Keratinocyte (primary cell): ENCODE data around the gene MOG. TPM values are rescaled to one million over a fixed set of nuclear protein-coding genes. Genes with fewer than 3 reads are reported as not detected.

Experiments used
- DNase-seq: peaks from one replicate; pipeline ENCODE4 v3.0.0-alpha.2; 2011; ENCODE audit warnings: low read depth, missing footprints, low spot score
- FAIRE-seq: peaks from 2 replicates; lab custom pipeline; 2011; peaks lifted over from hg19 to GRCh38; lab: Jason Lieb, UNC
- H2AFZ ChIP-seq: 2 replicates; pipeline ENCODE4 v1.6.0; 2012; ENCODE audit warnings: low read length, control low read depth, inconsistent platforms; ENCODE audit not compliant: control insufficient read depth
- H3K27ac ChIP-seq: 2 replicates; pipeline ENCODE4 v1.5.1; 2011; ENCODE audit warnings: low read length; ENCODE audit not compliant: control insufficient read depth, insufficient read depth
- H3K27me3 ChIP-seq: 3 replicates; pipeline ENCODE4 v1.6.0; 2011; ENCODE audit warnings: low read length; ENCODE audit not compliant: control insufficient read depth, insufficient read depth; ENCODE audit errors: extremely low read depth
- H3K36me3 ChIP-seq, 2 experiments: 2 replicates in 1 of 2; 3 replicates in 1 of 2; pipeline ENCODE4 v1.5.1; 2011; ENCODE audit warnings: low read length in 2 of 2, mild to moderate bottlenecking in 1 of 2; ENCODE audit not compliant: control insufficient read depth in 2 of 2, insufficient read depth in 2 of 2; ENCODE audit errors: extremely low read depth in 1 of 2
- H3K4me1 ChIP-seq: 3 replicates; pipeline ENCODE4 v1.5.1; 2011; ENCODE audit warnings: low read length; ENCODE audit not compliant: control insufficient read depth, insufficient read depth; ENCODE audit errors: extremely low read depth
- H3K4me2 ChIP-seq: 3 replicates; pipeline ENCODE4 v1.6.0; 2011; ENCODE audit warnings: low read depth, low read length; ENCODE audit not compliant: control insufficient read depth, insufficient read depth; ENCODE audit errors: extremely low read depth
- H3K4me3 ChIP-seq, 3 experiments: fragments of 200-600 bp in 1 of 3; sonication (generic) in 1 of 3; 2 replicates in 2 of 3; 3 replicates in 1 of 3; pipeline ENCODE4 v1.5.1; 2011 to 2016; ENCODE audit warnings: low read length in 3 of 3, mild to moderate bottlenecking in 3 of 3, control low read depth in 2 of 3, inconsistent platforms in 1 of 3, low read depth in 1 of 3, mixed read lengths in 1 of 3, mixed run types in 1 of 3, moderate library complexity in 1 of 3; ENCODE audit not compliant: control insufficient read depth in 2 of 3, insufficient read depth in 2 of 3; ENCODE audit errors: extremely low read depth in 1 of 3
- H3K79me2 ChIP-seq: 2 replicates; pipeline ENCODE4 v1.6.0; 2012; ENCODE audit warnings: low read length; ENCODE audit not compliant: control insufficient read depth, insufficient read depth
- H3K9ac ChIP-seq: 3 replicates; pipeline ENCODE4 v1.6.0; 2011; ENCODE audit warnings: low read length; ENCODE audit not compliant: control insufficient read depth, insufficient read depth; ENCODE audit errors: extremely low read depth
- H3K9me1 ChIP-seq: 3 replicates; pipeline ENCODE4 v1.6.0; 2011; ENCODE audit warnings: low read length; ENCODE audit not compliant: control insufficient read depth, insufficient read depth; ENCODE audit errors: extremely low read depth
- H3K9me3 ChIP-seq: 2 replicates; pipeline ENCODE4 v1.5.1; 2012; ENCODE audit warnings: low read depth, low read length; ENCODE audit not compliant: control insufficient read depth
- H4K20me1 ChIP-seq: 3 replicates; pipeline ENCODE4 v1.6.0; 2011; ENCODE audit warnings: low read length; ENCODE audit not compliant: control insufficient read depth, insufficient read depth; ENCODE audit errors: extremely low read depth
- EZH2 ChIP-seq: IDR thresholded peaks from one replicate; pipeline ENCODE4 v1.6.1; 2012; ENCODE audit warnings: inconsistent platforms, mild to moderate bottlenecking, low read length, moderate library complexity
- dilution Hi-C: fragments of 300-500 bp; cut with MboI; formaldehyde crosslinking; loops from one replicate; pipeline ENCODE4 v1.7.0; 2020; ENCODE audit warnings: low sequenced_read_pairs; ENCODE audit not compliant: extremely low pct_ligation_motif_present
- polyA plus RNA-seq, 5 experiments: library from polyadenylated mRNA; depleted of rRNA in 3 of 5; stranded (reverse) in 3 of 5; stranded (forward) in 1 of 5; unstranded in 1 of 5; fragments of >200 nt; gene quantifications; 1 replicate in 1 of 5; 2 replicates in 3 of 5; 3 replicates in 1 of 5; pipeline versions ENCODE4 v1.2.1 to v1.2.3, GENCODE V29; 2011 to 2012; ENCODE audit warnings: missing spikeins in 2 of 5, low read depth in 1 of 5, low replicate concordance in 1 of 5
- TF ChIP-seq, protein P1 (sequence below), 3 experiments: IDR thresholded peaks in 1 of 3; conservative IDR thresholded peaks in 1 of 3; optimal IDR thresholded peaks in 1 of 3; 2 replicates in 2 of 3; 3 replicates in 1 of 3; pipeline versions ENCODE3 to v1.5.1; 2011; ENCODE audit warnings: low read length in 3 of 3, mild to moderate bottlenecking in 3 of 3, moderate library complexity in 2 of 3, control low read depth in 1 of 3, inconsistent platforms in 1 of 3; ENCODE audit not compliant: insufficient read depth in 2 of 3; ENCODE audit errors: extremely low read depth in 1 of 3

Gene MOG
- polyA plus RNA-seq, 1 donor (not counting 4 experiments of a cell fraction or from before 2014, with no cell fraction given): not detected

DNA sequence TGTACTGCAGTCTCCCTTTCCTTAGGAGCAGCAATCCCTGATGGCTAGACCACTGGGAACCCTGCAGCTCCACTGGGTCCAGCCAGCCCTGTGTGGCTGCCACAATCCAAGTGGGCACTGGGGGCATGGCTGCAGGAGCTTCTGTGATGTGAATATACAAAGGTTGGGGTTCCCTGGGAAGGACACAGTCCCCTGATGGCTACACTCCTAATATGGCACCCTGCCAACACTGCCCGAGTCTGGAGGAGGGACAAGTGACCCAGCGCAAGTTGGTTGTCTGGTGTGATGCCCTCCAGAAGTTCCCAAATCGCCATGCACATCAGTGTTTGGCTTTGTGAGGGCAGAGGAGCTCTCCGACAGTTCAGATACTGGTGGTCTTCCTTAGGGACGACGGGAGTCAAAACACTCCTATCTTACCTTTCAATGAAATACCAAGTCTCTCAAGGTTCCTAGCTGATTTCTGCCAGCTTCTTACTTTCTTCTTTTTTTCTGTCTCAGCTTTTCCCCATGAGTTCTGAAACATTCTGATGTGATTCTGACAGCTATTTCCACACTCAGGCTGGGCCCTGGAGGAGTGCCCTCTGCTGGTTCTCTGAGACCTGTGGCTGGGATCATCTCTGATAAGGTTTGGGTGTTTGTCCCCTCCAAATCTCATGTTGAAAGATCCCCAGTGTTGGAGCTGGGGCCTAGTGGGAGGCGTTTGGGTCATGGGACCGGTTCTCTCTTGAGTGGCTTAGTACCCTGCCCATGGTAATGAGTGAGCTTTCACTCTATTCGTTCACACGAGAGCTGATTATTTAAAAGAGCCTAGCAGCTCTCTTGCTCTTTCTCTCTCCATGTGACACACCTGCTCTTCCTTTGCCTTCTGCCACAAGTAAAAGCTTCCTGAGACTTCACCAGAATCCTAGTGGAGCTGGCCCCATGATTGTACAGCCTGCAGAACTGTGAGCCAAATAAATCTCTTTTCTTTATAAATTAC lies 39.5 kb downstream of the MOG start:
- peak overlapping the region; percentile 37 for H2AFZ ChIP-seq
- TF ChIP-seq, protein P1, sequence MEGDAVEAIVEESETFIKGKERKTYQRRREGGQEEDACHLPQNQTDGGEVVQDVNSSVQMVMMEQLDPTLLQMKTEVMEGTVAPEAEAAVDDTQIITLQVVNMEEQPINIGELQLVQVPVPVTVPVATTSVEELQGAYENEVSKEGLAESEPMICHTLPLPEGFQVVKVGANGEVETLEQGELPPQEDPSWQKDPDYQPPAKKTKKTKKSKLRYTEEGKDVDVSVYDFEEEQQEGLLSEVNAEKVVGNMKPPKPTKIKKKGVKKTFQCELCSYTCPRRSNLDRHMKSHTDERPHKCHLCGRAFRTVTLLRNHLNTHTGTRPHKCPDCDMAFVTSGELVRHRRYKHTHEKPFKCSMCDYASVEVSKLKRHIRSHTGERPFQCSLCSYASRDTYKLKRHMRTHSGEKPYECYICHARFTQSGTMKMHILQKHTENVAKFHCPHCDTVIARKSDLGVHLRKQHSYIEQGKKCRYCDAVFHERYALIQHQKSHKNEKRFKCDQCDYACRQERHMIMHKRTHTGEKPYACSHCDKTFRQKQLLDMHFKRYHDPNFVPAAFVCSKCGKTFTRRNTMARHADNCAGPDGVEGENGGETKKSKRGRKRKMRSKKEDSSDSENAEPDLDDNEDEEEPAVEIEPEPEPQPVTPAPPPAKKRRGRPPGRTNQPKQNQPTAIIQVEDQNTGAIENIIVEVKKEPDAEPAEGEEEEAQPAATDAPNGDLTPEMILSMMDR (optimal IDR thresholded peaks at IDR 0.05 in 1 of 3, IDR thresholded peaks at IDR 0.05 in 1 of 3, conservative IDR thresholded peaks at IDR 0.05 in 1 of 3; ENCODE audit: extremely low read depth in 1 of 3, insufficient read depth in 2 of 3, low read length in 3 of 3): peak; percentile 73 to 86 (median 76)
- TF ChIP-seq EZH2: no peak
- no peaks in the 10 kb centered on the region for H3K4me1 ChIP-seq
- H3K4me2 ChIP-seq: no peak overlapping the region
- H3K36me3 ChIP-seq: no peaks in the 10 kb centered on the region
- dilution Hi-C loops: no loop called here
- FAIRE-seq (peak; percentile 72), DNase-seq (no peak)
- no peaks in the 10 kb centered on the region for H3K27me3 ChIP-seq
- H3K27ac ChIP-seq: no peak overlapping the region
- H4K20me1 ChIP-seq: no peaks in the 10 kb centered on the region
- no peaks in the 10 kb centered on the region for H3K79me2 ChIP-seq
- no peak overlapping the region for H3K9ac ChIP-seq
- H3K9me3 ChIP-seq: no peaks in the 10 kb centered on the region
- no peak overlapping the region for H3K4me3 ChIP-seq
- no peaks in the 10 kb centered on the region for H3K9me1 ChIP-seq

DNA sequence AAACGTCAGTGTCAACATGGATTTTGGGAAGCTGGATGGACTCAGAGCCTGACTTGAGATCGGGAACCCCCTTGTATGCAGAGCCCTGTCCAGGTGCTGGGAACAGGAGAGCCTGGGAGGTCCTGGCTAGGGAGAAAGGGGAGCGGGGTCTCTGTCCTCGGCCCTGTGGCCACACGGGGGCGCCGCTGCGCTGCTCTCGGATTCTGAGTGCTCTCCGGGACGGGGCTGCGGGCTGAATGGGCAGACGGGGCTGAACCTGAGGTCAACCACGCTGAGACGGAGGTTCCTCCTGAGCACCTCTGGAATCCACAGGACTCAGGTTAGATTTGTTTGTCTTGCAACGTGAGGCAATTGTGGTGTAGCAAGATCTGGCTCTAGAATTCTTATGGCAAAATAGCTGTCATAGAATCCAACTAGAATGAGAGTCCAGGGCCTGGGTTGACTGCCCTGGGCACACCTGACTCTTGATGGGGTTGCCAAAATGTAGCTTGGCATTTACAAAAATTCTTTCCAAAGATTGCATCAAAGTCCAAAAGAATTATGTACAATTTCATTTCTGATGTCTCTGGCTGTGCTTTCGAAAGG lies 45.7 kb downstream of the MOG start:
- dilution Hi-C loops: no loop called here
- no peaks in the 10 kb centered on the region for H3K79me2 ChIP-seq
- no peak for FAIRE-seq
- TF ChIP-seq, protein P1 (optimal IDR thresholded peaks at IDR 0.05 in 1 of 3, IDR thresholded peaks at IDR 0.05 in 1 of 3, conservative IDR thresholded peaks at IDR 0.05 in 1 of 3; ENCODE audit: extremely low read depth in 1 of 3, insufficient read depth in 2 of 3, low read length in 3 of 3): peak; percentile 58 to 90 (median 72)
- no peak for TF ChIP-seq EZH2
- no peak overlapping the region for H2AFZ ChIP-seq
- no peaks in the 10 kb centered on the region for H4K20me1 ChIP-seq
- DNase-seq: no peak
- no peaks in the 10 kb centered on the region for H3K9me3 ChIP-seq
- no peak overlapping the region for H3K4me2 ChIP-seq
- no peaks in the 10 kb centered on the region for H3K36me3 ChIP-seq
- no peaks in the 10 kb centered on the region for H3K27me3 ChIP-seq
- no peak overlapping the region for H3K4me3 ChIP-seq
- H3K27ac ChIP-seq: no peak overlapping the region
- H3K9ac ChIP-seq: no peak overlapping the region
- H3K9me1 ChIP-seq: no peaks in the 10 kb centered on the region
- no peaks in the 10 kb centered on the region for H3K4me1 ChIP-seq
